Peyer's patch (tissue), 4 donors: ENCODE measurements around the gene UBLCP1. TPM values are rescaled to one million over a fixed set of nuclear protein-coding genes. Genes with fewer than 3 reads are reported as not detected.

ENCODE experiments used
- DNase-seq, 3 donors: peaks; one replicate each; pipeline ENCODE4 v3.0.0-alpha.2; 2017 to 2019
- H3K27ac ChIP-seq, 4 donors: fragments of 200-600 bp; sonication (generic); one replicate each; pipeline ENCODE4 v1.5.1; 2016 to 2019
- H3K27me3 ChIP-seq, 2 donors: fragments of 200-600 bp; sonication (generic); one replicate each; pipeline ENCODE4 v1.5.1; 2019
- H3K36me3 ChIP-seq, 3 donors: fragments of 200-600 bp; sonication (generic); one replicate each; pipeline ENCODE4 v1.5.1; 2016 to 2019
- H3K4me1 ChIP-seq, 4 donors: fragments of 200-600 bp; sonication (generic); one replicate each; pipeline ENCODE4 v1.5.1; 2016 to 2019
- H3K4me3 ChIP-seq, 4 donors: fragments of 200-600 bp; sonication (generic); 1 replicate in 3 of 4; 2 replicates in 1 of 4; pipeline ENCODE4 v1.5.1; 2016 to 2019; ENCODE audit warnings: mild to moderate bottlenecking in 1 of 4
- H3K9me3 ChIP-seq, 4 donors: fragments of 200-600 bp; sonication (generic); one replicate each; pipeline ENCODE4 v1.5.1; 2016 to 2019; ENCODE audit warnings: mild to moderate bottlenecking in 1 of 4
- POLR2A ChIP-seq, 2 donors: fragments of 450-650 bp; IDR thresholded peaks; one replicate each; pipeline ENCODE4 v1.5.1; 2017; ENCODE audit warnings: antibody characterized with exemption in 2 of 2, mild to moderate bottlenecking in 2 of 2, moderate library complexity in 2 of 2
- total RNA-seq, 4 donors: library from RNA; depleted of rRNA; stranded (reverse); fragments of >200 nt; gene quantifications; one replicate each; pipeline ENCODE4 v1.1.0, GENCODE V29; 2016
- TF ChIP-seq, protein P1 (sequence below), 6 experiments: fragments of 450-650 bp in 4 of 6; fragments of 200-600 bp in 2 of 6; sonication (generic) in 1 of 6; IDR thresholded peaks; one replicate each; pipeline ENCODE4 v1.5.1; 2017 to 2019; ENCODE audit warnings: antibody characterized with exemption in 6 of 6, mild to moderate bottlenecking in 3 of 6, moderate library complexity in 1 of 6

UBLCP1 gene
- total RNA-seq, 4 donors from 2014 or later, result 8.2 to 19.8 (median 10.8) TPM

DNA sequence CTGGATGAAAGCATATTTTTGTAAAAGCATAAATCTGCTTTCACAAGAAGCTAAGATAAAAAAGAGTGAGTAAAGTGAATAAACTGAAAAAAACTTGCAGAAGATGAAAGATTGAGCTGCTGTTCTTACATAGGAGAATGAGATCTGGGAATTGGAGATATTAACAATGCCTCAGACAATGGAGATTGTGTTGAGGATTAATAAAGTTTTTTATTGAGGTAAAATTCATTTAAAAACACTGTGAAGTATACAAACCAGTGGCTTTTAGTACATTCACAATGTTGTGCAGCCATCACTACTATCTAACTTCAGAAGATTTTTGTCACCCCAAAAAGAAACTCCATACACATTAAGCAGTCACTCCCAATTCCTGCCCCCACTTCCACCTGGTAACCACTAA is 19.7 kb upstream of the UBLCP1 start:
- Histone ChIP-seq H3K36me3 (no peaks in the 10 kb centered on the region), H3K27ac (no peak overlapping the region), H3K4me3 (no peak overlapping the region), H3K27me3 (no peaks in the 10 kb centered on the region), H3K4me1 (no peaks in the 10 kb centered on the region), H3K9me3 (no peaks in the 10 kb centered on the region)
- TF ChIP-seq POLR2A (IDR thresholded peaks at IDR 0.05), result no peak
- TF ChIP-seq, protein P1, sequence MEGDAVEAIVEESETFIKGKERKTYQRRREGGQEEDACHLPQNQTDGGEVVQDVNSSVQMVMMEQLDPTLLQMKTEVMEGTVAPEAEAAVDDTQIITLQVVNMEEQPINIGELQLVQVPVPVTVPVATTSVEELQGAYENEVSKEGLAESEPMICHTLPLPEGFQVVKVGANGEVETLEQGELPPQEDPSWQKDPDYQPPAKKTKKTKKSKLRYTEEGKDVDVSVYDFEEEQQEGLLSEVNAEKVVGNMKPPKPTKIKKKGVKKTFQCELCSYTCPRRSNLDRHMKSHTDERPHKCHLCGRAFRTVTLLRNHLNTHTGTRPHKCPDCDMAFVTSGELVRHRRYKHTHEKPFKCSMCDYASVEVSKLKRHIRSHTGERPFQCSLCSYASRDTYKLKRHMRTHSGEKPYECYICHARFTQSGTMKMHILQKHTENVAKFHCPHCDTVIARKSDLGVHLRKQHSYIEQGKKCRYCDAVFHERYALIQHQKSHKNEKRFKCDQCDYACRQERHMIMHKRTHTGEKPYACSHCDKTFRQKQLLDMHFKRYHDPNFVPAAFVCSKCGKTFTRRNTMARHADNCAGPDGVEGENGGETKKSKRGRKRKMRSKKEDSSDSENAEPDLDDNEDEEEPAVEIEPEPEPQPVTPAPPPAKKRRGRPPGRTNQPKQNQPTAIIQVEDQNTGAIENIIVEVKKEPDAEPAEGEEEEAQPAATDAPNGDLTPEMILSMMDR (IDR thresholded peaks at IDR 0.05), result no peak
- no peak for DNase-seq

DNA sequence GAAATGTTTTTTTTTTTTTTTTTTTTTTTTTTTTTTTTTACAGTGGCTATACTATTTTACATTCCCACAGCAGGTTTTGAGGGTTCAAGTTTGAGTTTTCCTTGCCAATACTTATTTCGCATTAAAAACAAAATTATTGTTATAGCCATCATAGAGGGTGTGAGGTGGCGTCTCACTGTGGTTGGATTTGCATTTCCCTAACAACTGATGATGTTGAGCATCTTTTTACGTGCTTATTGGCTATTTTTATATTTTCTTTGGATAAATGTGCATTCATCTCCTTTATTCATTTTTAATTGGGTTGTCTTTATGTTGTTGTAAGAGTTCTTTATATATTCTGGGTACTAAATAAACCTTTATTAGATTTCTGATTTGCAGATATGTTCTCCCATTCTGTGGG is 18.9 kb upstream of the UBLCP1 start:
- Histone ChIP-seq H3K4me3 (no peak overlapping the region), H3K27ac (no peak overlapping the region), H3K9me3 (no peaks in the 10 kb centered on the region), H3K36me3 (no peaks in the 10 kb centered on the region), H3K27me3 (no peaks in the 10 kb centered on the region), H3K4me1 (no peaks in the 10 kb centered on the region)
- DNase-seq, result no peak
- TF ChIP-seq POLR2A (IDR thresholded peaks at IDR 0.05), result no peak
- TF ChIP-seq, protein P1 (IDR thresholded peaks at IDR 0.05), result no peak

DNA sequence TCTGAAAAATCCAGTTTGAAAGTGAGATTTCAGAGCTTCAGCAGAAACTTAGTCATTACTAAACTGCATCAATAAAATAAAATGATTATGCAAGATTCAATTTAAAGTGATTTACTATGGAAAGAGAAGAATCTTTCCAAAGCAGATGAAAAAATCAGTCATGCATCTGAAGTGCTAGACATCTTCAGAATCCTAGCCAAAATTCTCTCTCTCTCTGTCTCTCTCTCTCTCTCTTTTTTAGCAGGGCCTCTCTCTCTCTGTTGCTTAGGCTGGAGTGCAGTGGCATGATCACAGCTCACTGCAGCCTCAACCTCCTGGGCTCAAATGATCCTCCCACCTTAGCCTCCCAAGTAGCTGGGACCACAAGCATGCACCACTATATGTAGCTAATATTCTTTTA is 18.2 kb upstream of the UBLCP1 start:
- Histone ChIP-seq H3K27me3 (no peaks in the 10 kb centered on the region), H3K9me3 (no peaks in the 10 kb centered on the region), H3K27ac (no peak overlapping the region), H3K4me3 (no peak overlapping the region), H3K4me1 (no peaks in the 10 kb centered on the region), H3K36me3 (no peaks in the 10 kb centered on the region)
- DNase-seq, result no peak
- TF ChIP-seq, protein P1 (IDR thresholded peaks at IDR 0.05), result no peak
- no peak for TF ChIP-seq POLR2A (IDR thresholded peaks at IDR 0.05)

DNA sequence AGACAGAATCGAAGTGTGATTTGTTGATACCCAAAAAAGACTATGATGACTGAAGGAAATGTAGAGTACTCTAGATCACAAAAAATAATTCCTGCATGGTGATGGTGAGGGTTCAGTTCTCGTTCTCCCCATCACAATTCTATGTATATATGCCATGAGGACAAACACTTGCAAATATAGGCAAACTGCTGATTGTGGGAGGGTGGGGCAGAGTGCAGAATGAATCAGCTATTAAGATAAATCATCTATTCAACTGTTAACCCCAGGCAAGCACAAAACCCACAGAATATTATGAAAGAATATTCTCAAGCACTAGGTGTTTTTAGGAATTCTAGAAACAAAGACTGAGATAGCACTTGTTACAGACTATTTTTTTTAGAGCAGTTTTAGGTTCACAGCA is 13.9 kb upstream of the UBLCP1 start:
- Histone ChIP-seq H3K4me1 (no peaks in the 10 kb centered on the region), H3K4me3 (no peak overlapping the region), H3K9me3 (no peaks in the 10 kb centered on the region), H3K27ac (no peak overlapping the region), H3K36me3 (no peaks in the 10 kb centered on the region), H3K27me3 (no peaks in the 10 kb centered on the region)
- no peak for DNase-seq
- TF ChIP-seq, protein P1 (IDR thresholded peaks at IDR 0.05), result no peak
- TF ChIP-seq POLR2A (IDR thresholded peaks at IDR 0.05), result no peak

DNA sequence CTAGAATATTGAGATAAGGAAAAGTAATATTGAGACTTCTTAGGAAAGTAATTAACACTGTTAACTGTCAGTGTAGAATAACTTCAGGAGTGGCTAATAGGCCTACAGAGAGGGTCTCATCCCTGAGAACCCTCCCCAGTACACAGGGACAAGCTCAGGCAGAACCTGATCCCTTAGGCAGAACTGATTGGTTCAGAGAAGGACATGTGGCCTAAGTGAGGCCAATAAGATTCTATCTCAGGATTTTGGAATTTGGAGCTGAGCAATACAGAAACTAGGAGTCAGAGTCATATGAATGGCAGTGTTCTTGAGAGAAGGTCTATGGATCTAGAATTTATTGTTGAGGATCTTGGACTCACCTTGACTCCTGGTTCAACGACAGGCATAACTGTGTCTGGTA is 10.9 kb upstream of the UBLCP1 start:
- H3K36me3 ChIP-seq, result no peaks in the 10 kb centered on the region
- no peak for DNase-seq
- no peaks in the 10 kb centered on the region for H3K27me3 ChIP-seq
- TF ChIP-seq, protein P1 (IDR thresholded peaks at IDR 0.05), result no peak
- TF ChIP-seq POLR2A (IDR thresholded peaks at IDR 0.05), result no peak
- no peak overlapping the region for H3K27ac ChIP-seq
- H3K9me3 ChIP-seq, result no peaks in the 10 kb centered on the region
- H3K4me1 ChIP-seq, result no peaks in the 10 kb centered on the region
- H3K4me3 ChIP-seq, result no peak overlapping the region

DNA sequence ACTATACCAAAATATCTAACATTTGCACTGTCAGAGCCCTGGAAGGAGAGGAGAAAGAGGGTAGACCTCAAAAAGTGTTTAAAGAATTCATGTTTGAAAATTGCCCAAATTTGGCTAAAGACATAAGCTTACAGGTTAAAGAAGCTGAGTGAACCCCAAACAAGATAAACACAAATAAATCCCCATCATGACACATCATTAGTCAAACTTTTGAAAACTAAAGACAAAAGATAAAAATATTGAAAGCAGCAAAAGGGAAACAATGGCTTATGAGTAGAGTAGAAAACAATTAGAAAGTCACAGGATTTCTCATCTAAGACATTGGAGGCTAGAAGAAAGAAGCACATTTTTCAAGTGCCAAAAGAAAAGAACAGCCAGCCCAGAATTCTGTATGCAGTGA is 6.1 kb upstream of the UBLCP1 start:
- H3K4me1 ChIP-seq, result no peaks in the 10 kb centered on the region
- DNase-seq, result no peak
- H3K9me3 ChIP-seq, result no peaks in the 10 kb centered on the region
- no peaks in the 10 kb centered on the region for H3K27me3 ChIP-seq
- no peaks in the 10 kb centered on the region for H3K36me3 ChIP-seq
- no peak overlapping the region for H3K4me3 ChIP-seq
- TF ChIP-seq POLR2A (IDR thresholded peaks at IDR 0.05), result no peak
- TF ChIP-seq, protein P1 (IDR thresholded peaks at IDR 0.05), result no peak
- H3K27ac ChIP-seq, result no peak overlapping the region
